ENCODE measurements around the gene MAGED1. TPM values are rescaled to one million over a fixed set of nuclear protein-coding genes. Genes with fewer than 3 reads are reported as not detected.

The MAGED1 gene
- polyA plus RNA-seq, 1 donor (not counting 4 experiments of a cell fraction or from before 2014, with no cell fraction given) = 74.8 TPM

- H3K4me2 ChIP-seq (ENCODE audit: control insufficient read depth, extremely low read depth, insufficient read depth, low read depth, low read length) = no peak overlapping the region
- H3K36me3 ChIP-seq (ENCODE audit: control insufficient read depth in 2 of 2, extremely low read depth in 1 of 2, insufficient read depth in 2 of 2, low read length in 2 of 2) = no peaks in the 10 kb centered on the region
- H2AFZ ChIP-seq (ENCODE audit: control insufficient read depth, low read length) = no peak overlapping the region
- TF ChIP-seq EZH2 (IDR thresholded peaks at IDR 0.05; ENCODE audit: low read length) (no peak), CTCF (optimal IDR thresholded peaks at IDR 0.05 in 1 of 3, IDR thresholded peaks at IDR 0.05 in 1 of 3, conservative IDR thresholded peaks at IDR 0.05 in 1 of 3; ENCODE audit: extremely low read depth in 1 of 3, insufficient read depth in 2 of 3, low read length in 3 of 3) (peak; percentile 27 to 57 (median 48))
- no peak overlapping the region for H3K9ac ChIP-seq (ENCODE audit: control insufficient read depth, extremely low read depth, insufficient read depth, low read length)
- H4K20me1 ChIP-seq (ENCODE audit: control insufficient read depth, extremely low read depth, insufficient read depth, low read length) = no peaks in the 10 kb centered on the region
- H3K9me3 ChIP-seq (ENCODE audit: control insufficient read depth, low read depth, low read length) = no peaks in the 10 kb centered on the region
- no peaks in the 10 kb centered on the region for H3K9me1 ChIP-seq (ENCODE audit: control insufficient read depth, extremely low read depth, insufficient read depth, low read length)
- peaks cover 1% of the 10 kb centered on the region for H3K79me2 ChIP-seq (ENCODE audit: control insufficient read depth, insufficient read depth, low read length)
- no peaks in the 10 kb centered on the region for H3K4me1 ChIP-seq (ENCODE audit: control insufficient read depth, extremely low read depth, insufficient read depth, low read length)
- DNase-seq (ENCODE audit: low read depth, low spot score) (no peak), FAIRE-seq (no peak)
- H3K27me3 ChIP-seq (ENCODE audit: control insufficient read depth, extremely low read depth, insufficient read depth, low read length) = no peaks in the 10 kb centered on the region
- H3K27ac ChIP-seq (ENCODE audit: control insufficient read depth, insufficient read depth, low read length) = no peak overlapping the region
- H3K4me3 ChIP-seq (ENCODE audit: control insufficient read depth in 2 of 3, extremely low read depth in 1 of 3, insufficient read depth in 2 of 3, low read depth in 1 of 3, low read length in 3 of 3) = no peak overlapping the region
- dilution Hi-C loops (cut with MboI; ENCODE audit: extremely low pct_ligation_motif_present, low sequenced_read_pairs) = no loop called here
Measured at GRCh38 chrX:51860679-51861078, 32.7 kb upstream of the MAGED1 start.

- H3K9ac ChIP-seq (ENCODE audit: control insufficient read depth, extremely low read depth, insufficient read depth, low read length) = no peak overlapping the region
- peaks cover 1% of the 10 kb centered on the region for H3K79me2 ChIP-seq (ENCODE audit: control insufficient read depth, insufficient read depth, low read length)
- H3K36me3 ChIP-seq (ENCODE audit: control insufficient read depth in 2 of 2, extremely low read depth in 1 of 2, insufficient read depth in 2 of 2, low read length in 2 of 2) = no peaks in the 10 kb centered on the region
- dilution Hi-C loops (cut with MboI; ENCODE audit: extremely low pct_ligation_motif_present, low sequenced_read_pairs) = no loop called here
- no peaks in the 10 kb centered on the region for H3K9me1 ChIP-seq (ENCODE audit: control insufficient read depth, extremely low read depth, insufficient read depth, low read length)
- H4K20me1 ChIP-seq (ENCODE audit: control insufficient read depth, extremely low read depth, insufficient read depth, low read length) = no peaks in the 10 kb centered on the region
- H3K4me3 ChIP-seq (ENCODE audit: control insufficient read depth in 2 of 3, extremely low read depth in 1 of 3, insufficient read depth in 2 of 3, low read depth in 1 of 3, low read length in 3 of 3) = no peak overlapping the region
- no peaks in the 10 kb centered on the region for H3K27me3 ChIP-seq (ENCODE audit: control insufficient read depth, extremely low read depth, insufficient read depth, low read length)
- H3K4me2 ChIP-seq (ENCODE audit: control insufficient read depth, extremely low read depth, insufficient read depth, low read depth, low read length) = no peak overlapping the region
- no peak overlapping the region for H2AFZ ChIP-seq (ENCODE audit: control insufficient read depth, low read length)
- H3K4me1 ChIP-seq (ENCODE audit: control insufficient read depth, extremely low read depth, insufficient read depth, low read length) = no peaks in the 10 kb centered on the region
- no peak overlapping the region for H3K27ac ChIP-seq (ENCODE audit: control insufficient read depth, insufficient read depth, low read length)
- FAIRE-seq (no peak), DNase-seq (ENCODE audit: low read depth, low spot score) (no peak)
- TF ChIP-seq EZH2 (IDR thresholded peaks at IDR 0.05; ENCODE audit: low read length) (no peak), CTCF (optimal IDR thresholded peaks at IDR 0.05 in 1 of 3, IDR thresholded peaks at IDR 0.05 in 1 of 3, conservative IDR thresholded peaks at IDR 0.05 in 1 of 3; ENCODE audit: extremely low read depth in 1 of 3, insufficient read depth in 2 of 3, low read length in 3 of 3) (no peak)
- no peaks in the 10 kb centered on the region for H3K9me3 ChIP-seq (ENCODE audit: control insufficient read depth, low read depth, low read length)
Measured at GRCh38 chrX:51862920-51863319, 30.5 kb upstream of the MAGED1 start.
